Sciatic nerve (tissue), 2 donors: Measurements from ENCODE around the gene ASPG. TPM values are rescaled to one million over a fixed set of nuclear protein-coding genes. Genes with fewer than 3 reads are reported as not detected.
"Not testable (repeated sequence)": the region's sequence is repeated elsewhere in the genome, so short reads cannot be mapped to it uniquely, and the experiment has no call there.

Experiments used
- ATAC-seq: fragments of 200-7000 bp; cut with Tn5 transposase; one replicate; pipeline ENCODE4 v1.9.1; 2020; ENCODE audit warnings: mild to moderate bottlenecking, moderate library complexity
- DNase-seq: peaks from one replicate; pipeline ENCODE4 v3.0.0-alpha.2; 2020; ENCODE audit warnings: low spot score
- intact Hi-C: fragments of 100-400 bp; cut with DNase I; formaldehyde crosslinking; loops from one replicate; pipeline ENCODE4 v1.14.2; 2022
- total RNA-seq: library from RNA; stranded (reverse); fragmentation: NEBNext Ultra II Directional; extraction: Animal tissue kit (Norgen Biotek cat#: 25700); gene quantifications from one replicate; pipeline ENCODE4 v1.2.1, GENCODE V29; 2021
- donor health status: DM: no; HTN: no; CAD: no.
- donor health status: DM: no; HTN: no; CAD: no.

ASPG gene
- total RNA-seq, 1 donor from 2014 or later: 4.6 TPM

DNA sequence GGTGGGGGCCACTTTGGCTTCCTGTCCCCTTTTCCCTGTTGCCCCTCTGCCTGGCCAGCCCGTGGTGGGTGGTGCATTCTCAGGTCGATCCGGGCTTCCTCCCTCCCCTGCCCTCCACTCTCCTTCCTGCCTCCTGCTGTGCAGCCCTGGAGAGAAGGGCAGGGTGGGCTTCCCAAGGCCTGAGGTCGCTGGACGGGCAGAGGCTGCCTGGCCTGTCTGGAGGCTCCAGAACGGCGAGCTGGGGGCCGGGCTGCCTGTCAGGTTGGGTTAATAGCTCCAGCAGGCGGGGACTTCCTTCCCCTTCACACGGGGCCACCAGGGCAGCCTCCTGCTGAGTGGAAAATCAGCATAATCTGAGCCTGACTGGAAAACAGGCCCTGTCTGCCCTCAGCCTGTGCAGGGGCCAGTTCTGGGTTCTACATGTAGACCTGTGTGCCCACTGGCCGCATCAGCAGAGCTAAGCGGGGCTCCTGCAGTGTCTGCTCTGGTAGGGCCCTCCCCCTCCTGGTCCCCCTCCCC lies 64.2 kb downstream of the ASPG start:
- intact Hi-C loops: no loop called here
- DNase-seq: no peak
- peak; percentile 50 for ATAC-seq

DNA sequence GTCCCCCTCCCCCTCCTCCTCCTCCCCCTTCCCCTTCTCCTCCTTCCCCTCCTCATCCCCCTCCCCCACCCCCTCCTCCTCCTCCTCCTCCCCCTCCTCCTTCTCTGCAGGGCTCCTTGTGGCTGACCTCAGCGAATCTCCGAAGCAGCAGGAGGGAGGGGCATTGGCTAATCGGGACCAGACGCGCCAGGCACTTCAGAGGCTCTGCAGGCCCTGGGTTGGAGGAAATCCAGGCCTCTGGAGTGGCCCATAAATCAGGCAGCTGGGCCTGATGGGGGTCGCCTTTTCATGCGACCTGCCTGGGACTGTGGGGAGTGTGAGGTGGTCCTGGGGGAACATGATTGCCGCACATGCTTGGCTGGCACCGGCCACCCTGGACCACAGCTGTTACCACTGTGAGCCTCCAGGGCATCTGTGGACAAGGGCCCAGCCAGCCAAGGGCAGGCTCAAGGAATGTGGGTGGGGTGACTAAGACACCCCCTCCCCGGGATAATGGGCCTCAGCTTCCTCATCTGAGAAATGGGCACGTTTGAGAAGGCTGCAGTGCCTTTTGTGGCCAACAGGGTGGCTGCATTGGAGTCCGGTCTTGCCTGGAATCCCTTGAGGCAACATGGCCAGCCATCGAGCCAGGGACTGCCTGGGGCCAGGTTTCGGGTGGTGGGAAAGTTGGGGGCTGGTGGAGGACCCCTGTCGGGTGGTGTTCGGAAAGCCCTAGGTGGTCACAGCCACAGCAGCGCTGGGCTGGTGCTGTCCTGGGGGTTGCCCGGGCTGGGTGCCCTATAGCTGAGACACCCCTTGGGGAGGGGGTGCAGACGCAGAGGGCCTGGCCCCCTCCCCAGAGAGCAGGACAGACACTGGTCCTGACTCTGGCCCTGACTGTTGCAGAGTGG lies 64.9 kb downstream of the ASPG start:
- ATAC-seq (peak; percentile 54), DNase-seq (no peak)
- intact Hi-C loops: no loop called here

DNA sequence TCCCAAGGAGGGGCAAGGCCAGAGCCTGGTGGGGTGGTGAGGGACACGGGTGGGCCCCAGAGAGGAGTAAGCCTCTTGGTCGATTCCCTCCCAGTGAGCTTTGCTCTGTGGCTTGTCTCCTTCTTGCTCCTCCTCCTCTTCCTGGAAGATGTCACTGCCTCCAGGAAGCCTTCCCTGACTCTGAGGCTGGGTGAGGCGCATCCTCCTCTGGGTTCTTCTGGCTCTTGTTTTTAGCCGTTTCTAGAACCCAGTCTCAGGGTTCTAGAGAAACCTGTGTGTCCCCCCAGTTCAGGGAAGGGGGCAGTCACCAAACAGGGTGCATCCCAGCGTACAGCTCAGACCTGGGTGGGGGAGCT lies 65.5 kb downstream of the ASPG start:
- intact Hi-C loops: no loop called here
- DNase-seq (no peak), ATAC-seq (no peak)

DNA sequence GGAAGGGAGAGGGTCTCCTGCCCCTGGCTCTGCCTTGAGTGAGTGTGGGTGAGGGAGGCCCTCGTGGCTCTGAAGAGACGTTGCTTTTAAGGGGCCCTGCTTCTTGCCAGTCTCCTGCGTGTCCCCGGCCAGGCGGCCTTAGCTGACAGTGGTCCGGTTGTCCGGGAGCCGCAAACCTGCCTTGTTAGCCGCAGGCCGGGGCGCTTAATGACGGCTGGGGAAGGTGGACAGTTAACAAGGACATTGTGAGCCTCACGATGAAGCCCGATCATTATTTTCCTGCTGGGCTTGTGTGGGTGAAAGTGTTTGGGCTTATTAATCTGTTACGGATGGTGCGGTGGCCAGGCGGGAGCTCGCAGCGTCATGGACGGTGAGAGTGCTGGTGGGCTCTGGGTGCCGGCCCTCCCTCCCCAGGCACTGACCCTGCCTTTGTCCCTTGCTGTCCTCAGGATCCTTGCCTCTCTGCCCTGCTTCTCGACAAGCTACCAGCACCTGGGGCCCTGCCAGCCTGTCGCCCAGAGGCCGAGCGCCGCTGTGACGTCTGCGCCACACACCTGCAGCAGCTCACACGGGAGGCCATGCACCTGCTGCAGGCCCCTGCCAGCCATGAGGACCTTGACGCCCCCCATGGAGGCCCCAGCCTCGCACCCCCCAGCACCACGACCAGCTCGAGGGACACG lies 66.2 kb downstream of the ASPG start:
- no peak for ATAC-seq
- intact Hi-C loops: no loop called here
- DNase-seq: no peak

DNA sequence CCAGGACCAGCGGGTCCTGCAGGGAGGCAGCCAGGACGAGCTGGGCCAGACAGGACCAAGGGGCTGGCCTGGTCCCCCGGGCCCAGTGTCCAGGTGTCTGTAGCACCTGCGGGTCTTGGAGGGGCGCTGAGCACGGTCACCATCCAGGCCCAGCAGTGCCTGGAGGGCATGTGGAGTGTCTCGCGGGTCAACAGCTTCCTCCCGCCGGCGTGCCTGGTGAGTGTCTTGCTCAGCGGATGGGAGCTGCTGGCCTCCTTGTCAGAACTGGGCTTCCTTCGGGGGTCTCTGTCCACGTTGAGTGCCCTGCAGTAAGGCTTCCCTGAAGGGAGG lies 66.7 kb downstream of the ASPG start:
- DNase-seq (no peak), ATAC-seq (no peak)
- intact Hi-C loops: no loop called here

DNA sequence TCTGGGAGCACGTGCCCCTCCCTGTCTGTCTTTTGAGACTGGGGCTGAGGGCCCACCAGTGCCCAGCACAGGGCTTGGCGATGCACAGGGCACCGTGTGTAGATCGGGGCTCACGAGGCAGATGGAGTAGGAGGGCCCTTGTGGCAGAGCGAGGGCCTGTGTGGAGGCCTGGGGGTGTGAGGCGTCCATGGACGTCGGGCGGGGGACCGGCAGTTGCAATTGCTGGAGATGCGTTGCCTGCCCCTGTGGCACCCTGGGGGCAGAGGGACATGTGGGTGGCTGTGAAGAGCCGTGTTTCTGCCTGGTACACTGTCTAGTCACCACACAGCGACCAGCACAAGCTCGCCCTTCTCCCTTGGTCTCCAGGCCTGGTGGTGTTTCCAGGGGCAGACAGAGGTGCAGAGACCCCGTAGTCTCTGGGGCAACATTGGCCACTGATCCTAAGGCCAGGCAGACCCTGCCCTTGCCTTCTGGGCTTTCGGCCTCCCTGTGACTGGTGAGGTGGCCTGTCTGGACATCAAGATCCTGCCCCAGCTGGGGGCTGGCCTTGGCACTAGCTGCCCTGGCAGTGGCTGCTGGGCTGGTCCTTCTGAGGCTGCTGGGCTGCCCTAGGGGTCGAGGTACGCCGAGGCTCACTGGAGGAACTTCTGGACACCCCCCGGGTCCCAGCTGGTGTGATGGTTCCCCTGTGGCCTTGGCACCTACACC lies 67.3 kb downstream of the ASPG start:
- ATAC-seq: no peak
- no peak for DNase-seq
- intact Hi-C loops: no loop called here

DNA sequence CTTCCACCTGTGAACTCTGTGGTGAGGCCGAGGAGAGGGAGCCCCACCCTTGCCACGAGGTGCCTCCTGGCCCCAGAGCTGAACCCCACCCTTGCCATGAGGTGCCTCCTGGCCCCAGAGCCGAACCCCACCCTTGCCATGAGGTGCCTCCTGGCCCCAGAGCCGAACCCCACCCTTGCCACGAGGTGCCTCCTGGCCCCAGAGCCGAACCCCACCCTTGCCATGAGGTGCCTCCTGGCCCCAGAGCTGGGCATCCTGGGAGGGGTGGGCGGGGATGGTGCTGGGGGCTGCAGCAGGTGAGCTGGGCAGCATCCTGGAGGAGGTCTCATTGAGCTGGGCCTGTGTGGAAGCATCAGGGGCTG lies 67.9 kb downstream of the ASPG start:
- intact Hi-C loops, ATAC-seq, DNase-seq: not testable (repeated sequence)

DNA sequence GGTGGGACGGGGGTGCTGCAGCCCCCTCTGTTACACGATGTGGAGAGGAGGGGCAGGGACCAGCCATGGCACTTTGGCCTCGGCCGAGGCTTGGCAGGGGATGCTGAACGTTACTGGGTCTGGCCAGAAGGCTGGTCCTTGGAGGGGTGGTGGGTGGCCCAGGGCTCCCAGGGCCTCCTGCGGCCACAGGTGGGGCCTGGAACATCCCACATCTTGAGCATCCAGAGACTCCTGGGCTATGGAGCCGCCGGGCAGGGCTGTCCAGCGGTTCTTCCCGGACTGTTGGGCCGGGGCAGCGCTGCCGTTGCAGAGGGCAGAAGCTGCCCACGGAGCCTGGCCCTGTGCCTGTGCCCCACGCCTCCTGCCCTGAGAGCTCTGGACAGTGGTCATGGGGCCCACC lies 68.7 kb downstream of the ASPG start:
- intact Hi-C loops: no loop called here
- DNase-seq: no peak
- ATAC-seq: no peak

DNA sequence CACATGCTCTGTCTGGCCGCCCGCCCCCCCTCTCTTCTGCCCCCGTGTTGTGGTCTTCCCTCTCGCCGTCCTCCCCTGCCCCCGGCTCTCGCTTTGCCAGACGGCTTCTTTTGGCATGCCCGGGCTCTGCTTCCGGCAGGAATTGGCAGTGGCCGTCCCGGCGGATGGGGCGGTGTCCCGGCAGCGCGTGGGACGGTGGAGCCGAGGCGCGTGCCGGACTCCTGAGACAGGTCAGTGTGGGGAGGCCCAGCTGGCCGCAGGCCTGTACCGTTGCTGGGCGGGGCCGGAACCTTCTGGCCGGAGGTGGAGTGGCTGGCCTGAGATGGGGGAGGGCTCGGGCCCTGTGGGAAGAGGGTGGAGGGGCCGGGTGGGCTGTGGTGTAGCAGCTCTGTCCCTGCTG lies 70.0 kb downstream of the ASPG start:
- intact Hi-C loops: no loop called here
- DNase-seq (no peak), ATAC-seq (no peak)

DNA sequence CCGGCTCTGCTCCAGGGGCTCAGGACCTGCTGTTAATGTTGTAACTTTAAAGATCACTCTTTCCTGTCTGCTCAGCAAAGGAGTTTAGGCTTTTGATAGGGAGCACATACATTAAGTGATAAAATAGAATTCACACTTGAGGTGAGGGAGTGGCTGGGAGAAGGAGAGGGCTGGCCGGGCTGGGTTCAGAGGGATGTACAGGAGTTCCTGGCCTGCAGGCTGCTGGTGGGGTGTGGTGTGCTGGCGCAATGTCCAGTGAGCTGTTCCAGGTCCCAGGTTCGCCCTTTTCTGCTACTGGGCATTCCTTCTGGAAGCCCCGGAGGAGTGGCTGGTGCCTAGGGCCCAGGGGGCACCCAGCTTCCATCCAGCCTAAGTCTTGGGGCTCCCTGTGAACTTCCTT lies 70.6 kb downstream of the ASPG start:
- DNase-seq (no peak), ATAC-seq (no peak)
- intact Hi-C loops: no loop called here

DNA sequence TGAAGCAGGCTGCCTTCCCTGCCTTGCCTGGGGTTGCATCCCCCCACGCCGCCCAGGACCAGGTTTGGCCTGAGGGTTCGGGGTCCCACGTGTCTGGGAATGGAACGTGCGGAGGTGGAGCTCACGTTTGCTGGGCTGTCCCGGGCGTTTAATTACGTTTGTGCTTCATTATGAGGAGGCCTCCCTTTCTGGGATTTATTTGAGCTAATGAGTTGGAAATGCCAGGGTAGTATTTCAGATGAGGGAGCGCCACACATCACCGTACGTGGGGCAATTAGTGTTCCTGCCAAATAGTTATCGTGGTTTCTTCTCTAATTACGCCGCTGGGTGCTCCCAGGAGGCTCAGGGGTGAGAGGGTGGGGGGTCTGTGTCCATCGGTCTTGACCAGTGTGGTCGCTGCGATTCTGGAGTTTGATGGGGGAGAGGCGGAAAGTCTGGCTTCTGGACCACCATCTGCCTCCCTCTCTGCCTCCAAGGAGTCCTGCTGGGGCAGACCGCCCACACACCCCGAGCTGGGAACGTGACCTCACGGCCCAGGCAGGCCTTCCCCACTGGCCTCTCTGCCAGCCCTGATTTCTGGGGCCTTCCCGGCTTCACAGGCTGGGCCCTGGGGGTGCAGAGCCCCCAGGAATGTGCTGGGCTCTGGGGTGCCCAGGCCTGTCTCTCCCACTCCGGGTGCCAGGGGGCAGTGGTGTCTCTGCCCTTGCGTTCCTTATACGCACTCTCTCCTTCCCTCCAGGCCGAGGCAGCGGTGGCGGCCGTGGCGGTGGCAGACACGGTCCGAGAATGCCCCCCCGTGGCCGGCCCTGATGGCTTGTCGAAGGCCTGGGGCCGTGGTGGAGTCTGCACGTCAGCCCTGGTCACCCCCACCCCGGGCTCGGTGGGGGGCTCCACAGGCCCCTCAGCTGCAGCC lies 71.8 kb downstream of the ASPG start:
- DNase-seq: no peak
- ATAC-seq: no peak
- intact Hi-C loops: no loop called here

DNA sequence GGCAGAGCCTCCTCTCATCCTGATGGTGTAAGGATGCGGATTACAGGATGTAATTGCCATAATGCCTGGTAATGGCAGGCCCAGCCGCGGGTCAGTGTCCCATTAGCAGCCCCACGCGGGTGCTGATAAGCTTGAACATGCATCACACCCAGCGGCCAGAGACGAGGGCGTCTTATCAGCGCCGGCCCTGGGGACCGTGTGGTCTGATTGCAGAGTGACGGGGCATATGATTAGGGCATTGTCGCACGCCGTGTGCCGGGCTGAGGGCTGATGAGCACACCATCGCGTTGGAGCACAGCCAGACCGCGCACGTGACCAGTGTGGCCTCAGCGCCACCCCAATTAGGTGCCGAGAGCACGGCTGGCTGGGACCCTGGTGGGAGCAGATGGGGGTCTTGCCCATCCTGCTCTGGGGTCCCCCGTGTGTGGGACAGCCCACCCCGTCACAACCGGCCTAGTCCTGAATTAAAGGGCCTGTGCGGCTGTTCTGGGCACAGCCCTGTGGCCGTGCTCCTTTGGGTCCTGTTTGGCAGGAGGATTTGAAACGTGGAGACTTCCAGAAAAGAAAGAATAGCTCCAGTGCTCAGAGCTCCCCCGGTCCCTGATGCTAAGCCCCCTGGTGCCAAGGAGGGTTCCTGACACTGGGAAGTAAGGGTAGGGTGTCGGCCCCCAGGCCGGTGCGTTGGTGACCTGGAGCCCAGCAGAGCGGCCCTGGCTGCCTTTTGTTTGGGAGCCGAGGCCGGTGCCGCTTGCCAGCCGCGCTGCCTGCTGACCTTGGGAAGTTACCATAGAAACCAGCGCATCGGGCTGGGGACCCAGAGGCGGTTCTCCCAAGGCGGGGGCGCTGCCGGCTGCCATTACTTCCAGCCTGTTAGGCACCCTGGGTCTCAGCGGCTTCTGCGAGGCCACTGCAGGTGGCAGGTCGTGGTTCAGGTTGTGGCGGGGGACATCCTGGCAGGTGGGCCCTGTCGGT lies 73.6 kb downstream of the ASPG start:
- no peak for DNase-seq
- ATAC-seq: no peak
- intact Hi-C loops: no loop called here

DNA sequence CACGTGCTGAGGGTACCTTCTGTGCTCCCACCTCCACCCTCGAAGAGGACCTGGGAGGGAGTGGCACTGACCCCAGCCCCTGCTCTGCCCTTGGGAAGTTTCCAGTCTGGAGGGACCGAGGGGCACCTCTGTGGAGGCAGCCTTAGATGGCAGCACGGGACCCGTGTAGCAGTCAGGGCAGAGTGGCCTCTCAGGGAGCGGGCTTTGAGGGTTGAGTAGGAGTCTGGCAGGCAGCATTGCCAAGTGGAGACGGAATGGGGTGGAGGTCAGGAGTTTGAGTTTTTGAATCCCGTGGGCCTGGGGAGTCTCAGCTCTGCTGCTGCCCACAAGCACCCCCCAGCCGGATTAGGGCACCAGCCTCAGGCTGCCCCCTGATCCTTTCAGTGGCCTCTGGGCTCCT lies 74.5 kb downstream of the ASPG start:
- DNase-seq: no peak
- intact Hi-C loops: no loop called here
- no peak for ATAC-seq

DNA sequence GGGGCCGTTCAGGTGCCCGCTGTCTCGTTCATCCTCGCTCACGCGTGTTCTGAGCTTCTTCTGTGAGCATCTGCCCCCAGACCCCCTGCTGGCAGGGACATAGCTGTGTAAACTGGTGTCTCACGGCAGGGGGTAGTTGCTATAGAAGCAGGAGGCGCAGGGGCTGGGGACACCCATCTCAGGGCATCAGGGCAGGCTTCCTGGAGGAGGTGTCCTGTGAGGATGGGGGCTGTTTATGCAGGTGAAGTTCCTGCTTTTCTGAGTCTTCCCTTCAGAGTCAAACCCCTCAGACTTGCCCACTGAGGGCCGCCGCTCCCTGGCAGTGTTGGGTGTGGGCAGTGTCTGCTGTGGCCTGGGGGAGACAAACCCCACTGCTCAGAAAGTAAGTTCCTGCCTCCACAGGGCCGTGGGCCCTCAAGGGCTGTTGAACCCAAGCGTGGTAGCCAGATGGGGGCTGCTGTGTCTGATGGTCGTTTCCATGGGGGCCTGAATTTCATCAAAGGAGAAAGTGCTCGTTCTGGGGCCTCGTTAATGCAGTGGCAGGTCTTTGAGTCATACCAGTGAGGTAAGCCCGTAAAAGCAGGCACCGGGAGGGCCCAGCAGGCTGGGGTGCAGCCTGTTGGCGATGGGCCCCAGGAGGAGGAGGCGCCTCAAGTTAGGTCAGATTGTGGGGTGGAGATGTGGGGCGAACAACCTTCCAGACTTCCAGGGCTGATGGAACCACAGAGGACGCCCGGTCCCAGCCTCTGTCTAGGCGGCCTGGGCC lies 76.3 kb downstream of the ASPG start:
- no peak for ATAC-seq
- intact Hi-C loops: no loop called here
- no peak for DNase-seq

DNA sequence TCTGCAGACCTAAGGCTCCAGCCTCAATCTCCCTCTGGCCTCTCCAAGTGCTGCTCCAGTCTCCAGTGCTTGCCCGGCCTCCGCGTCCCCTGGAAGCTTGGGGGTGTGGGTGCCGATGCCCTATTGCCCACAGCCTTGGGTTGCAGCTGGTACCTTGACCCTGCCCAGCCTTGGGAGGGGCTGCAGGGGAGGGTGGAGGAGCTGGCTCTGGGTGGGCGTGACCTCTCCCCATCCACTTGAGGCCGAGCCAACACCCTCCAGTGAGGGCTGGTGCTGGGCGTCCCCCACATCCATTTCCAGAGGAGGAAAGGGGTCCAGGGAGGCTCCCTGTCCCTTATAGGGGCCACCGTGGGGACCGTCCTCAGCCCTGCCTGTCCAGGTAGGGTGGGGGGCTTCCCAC lies 77.0 kb downstream of the ASPG start:
- ATAC-seq (no peak), DNase-seq (no peak)
- intact Hi-C loops: no loop called here

DNA sequence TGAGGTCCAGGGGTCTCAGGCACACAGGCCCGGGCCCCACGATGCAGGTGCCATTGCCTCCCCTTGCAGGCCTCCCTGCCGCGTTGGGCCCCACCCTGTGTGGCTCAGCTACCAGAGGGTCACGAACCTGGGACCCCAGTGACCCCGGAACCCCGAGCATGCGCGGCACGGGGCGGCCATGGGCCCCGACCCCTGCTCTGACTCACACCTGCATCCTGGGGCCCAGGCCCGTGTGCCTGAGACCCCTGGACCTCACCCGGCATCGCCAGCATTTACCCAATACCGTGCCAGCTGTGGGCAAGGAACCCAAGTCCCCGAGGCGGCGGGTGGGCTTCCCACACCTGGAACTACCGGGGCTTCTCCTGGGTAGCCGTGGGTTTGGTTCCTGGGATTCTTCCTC lies 78.0 kb downstream of the ASPG start:
- intact Hi-C loops: no loop called here
- DNase-seq (no peak), ATAC-seq (no peak)

DNA sequence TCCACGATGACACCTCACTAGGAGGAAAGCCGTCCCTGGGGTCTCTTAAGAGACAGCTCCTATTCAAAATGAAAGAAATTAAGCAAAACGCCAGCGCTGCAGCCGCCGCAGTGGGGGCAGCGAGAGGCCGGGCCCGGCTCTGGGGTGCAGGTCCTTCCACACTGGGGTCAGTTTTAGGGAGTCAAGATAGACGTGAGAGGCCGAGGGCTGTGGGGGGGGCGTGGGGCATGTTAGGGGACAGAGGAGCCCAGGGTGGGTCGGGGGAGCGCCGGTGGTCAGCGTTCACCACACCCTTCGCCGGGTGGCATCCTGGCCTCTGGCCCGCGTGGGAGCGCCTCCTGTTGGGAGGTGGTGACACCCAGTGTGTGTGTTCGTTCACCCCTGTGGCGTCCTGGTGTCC lies 78.5 kb downstream of the ASPG start:
- no peak for ATAC-seq
- intact Hi-C loops: no loop called here

More for the DNA sequence above, 78.5 kb downstream of the ASPG start:
- no peak for DNase-seq
